ENCODE data around the gene LRRC8D.
"Not testable (repeated sequence)": the region's sequence is repeated elsewhere in the genome, so short reads cannot be mapped to it uniquely, and the experiment has no call there.

LRRC8D gene

DNA sequence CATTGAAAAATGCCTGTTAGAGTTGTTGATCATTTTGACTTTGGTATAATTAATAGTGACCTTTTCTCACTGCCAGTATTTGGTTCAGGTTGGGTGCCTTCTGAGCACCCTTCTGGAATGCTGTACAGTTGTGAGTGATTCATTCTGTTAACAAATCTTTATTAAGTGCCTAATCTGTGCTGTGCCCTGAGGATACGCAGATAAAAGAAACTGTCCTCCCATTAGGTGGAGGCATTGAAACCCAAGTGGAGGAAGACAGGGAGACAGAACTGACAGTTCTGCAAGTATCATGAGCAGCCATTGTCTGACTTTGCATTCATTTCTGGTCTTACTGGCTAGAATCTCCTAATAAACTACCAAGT is 97.9 kb downstream of the LRRC8D start:
- no peak for DNase-seq

DNA sequence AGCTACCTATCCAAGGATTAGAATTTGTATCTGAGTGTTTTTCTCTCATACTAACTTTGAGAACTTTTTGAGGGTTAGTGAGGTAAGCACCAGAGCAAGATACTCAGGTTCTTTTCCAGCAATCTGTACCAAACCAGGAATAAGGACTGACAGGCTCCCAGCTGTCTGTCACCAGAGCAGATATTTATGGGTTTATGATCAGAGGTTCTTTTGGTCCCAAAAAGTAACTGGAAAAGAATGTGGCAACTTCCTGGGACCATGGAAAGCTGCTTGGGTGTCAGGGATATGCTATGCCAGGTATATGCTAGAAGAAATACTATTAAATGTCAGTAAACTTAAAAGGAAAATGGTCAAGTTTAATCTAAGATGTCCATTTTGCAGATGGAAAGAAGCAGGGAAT is 98.3 kb downstream of the LRRC8D start:
- no peak for DNase-seq

DNA sequence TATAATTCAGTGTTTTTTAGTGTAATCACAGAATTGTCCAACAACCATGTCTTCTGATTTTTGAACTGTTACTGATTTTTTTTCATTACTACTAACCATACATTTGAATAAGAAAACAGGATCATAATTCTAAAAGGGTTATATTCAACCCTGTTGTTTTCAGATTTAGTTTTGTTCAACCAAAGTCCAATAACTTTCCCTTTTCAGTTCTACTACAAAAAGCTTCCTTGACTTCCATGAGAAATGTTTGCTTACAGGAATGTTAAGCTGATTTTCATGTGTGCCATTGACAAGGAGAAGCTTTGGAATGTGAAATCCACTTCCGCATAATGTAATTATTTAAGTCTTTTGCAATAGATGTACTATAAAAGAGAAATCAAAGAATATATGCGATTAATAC is 102.1 kb downstream of the LRRC8D start:
- no peak for DNase-seq

DNA sequence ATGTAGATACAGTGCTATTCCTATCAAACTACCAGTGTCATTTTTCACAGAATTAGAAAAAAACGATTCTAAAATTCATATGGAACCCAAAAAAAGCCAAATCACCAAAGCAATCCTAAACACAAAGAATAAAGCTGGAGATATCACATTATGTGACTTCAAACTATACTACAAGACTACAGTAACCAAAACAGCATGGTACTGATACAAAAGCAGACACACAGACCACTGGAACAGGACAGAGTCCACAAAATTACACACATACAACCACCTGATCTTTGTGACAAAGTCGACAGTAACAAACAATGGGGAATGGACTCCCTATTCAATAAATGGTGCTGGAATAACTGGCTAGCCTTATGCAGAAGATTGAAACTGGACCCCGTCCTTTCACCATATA is 102.7 kb downstream of the LRRC8D start:
- no peak for DNase-seq

DNA sequence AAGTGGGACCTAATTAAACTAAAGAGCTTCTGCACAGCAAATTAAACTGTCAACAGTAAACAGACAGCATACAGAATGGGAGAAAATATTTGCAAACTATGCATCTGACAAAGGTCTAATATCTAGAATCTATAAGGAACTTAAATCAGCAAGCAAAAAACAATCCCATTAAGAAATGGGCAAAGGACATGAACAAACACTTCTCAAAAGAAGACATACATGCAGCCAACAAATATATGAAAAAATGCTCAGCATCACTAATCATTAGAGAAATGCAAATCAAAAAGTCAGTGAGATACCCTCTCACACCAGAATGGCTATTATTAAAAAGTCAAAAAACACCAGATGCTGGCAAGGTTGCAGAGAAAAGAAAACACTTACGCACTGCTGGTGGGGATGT is 103.2 kb downstream of the LRRC8D start:
- DNase-seq, result not testable (repeated sequence)

DNA sequence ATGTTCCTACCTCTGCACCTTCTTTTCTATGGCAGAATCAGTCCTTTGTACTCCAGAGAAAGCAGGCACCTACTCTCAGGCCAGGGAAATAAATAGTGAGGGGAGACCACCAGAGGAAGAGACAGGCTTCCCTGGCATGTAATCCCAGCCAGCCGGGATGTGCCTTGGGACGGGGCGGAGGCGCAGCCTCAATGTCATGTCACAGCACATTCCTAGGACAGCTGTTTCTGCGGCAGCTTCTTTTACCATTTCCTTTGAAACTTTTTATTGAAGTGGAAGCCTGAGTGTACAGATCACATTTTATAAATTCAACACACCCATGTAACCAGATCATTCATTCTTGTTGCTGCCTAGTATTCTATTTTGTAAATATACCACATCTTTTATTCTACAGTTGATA is 106.2 kb downstream of the LRRC8D start:
- no peak for DNase-seq

DNA sequence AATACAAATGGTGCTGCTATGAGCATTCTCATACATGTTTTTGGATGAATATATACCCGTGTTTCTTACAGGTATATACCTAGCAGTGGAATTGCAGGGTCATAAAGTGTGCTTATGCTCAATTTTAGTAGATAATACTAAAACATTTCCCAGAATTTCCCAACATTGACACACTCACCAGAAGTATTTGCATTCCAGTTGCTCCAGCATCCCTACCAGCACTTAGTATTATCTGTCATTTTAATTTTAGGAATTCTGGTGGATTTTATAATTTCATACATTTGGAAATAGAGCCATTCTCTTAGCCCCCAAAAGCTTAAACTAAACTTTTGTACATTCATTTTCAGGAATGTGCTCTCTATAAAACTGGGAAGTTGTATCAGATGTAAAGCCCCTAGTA is 106.6 kb downstream of the LRRC8D start:
- DNase-seq, result no peak

DNA sequence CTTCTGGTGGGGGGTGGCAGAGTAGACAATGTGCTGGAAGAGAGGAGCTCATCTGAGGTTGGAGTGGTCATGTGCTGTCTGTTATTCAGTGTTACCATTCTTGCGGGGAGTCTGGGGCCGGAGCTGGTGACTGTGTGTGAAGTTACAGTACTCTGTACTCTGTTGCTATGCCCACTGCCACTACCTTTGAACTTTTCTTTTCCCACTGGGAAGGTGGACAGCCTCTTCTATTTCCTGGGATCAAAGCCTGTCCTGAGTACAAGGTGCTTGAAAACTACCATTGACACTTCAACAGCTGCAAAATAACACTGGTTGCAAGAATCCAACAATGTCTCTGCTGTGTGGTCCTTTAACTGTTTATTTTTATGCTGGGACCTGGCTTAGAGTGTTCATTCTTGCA is 107.7 kb downstream of the LRRC8D start:
- no peak for DNase-seq

DNA sequence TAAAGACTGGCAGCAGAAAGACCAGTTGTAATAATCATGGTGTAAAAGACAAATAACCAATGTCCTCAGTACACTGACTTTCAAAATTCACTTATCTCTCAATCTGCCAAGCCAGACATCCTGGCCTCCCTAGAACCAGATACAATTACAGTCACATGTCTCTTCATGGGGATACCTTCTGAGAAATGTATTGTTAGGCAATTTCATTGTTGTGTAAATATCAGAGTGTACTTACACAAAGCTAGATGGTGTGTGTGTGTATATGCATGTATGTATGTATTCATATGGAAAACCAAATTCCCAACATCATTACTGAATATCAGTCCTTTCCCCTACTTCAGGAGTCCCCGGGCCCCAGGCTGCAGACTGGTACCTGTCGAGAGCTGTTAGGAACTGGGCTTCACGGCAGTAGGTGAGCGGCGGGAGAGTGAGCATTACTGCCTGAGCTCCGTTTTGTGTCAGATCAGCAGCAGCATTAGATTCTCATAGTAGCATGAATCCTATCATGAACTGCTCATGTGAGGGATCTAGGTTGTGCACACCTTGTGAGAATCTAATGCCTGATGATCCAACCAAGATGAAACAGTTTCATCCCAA is 108.7 kb downstream of the LRRC8D start:
- peak; percentile 46 for DNase-seq

DNA sequence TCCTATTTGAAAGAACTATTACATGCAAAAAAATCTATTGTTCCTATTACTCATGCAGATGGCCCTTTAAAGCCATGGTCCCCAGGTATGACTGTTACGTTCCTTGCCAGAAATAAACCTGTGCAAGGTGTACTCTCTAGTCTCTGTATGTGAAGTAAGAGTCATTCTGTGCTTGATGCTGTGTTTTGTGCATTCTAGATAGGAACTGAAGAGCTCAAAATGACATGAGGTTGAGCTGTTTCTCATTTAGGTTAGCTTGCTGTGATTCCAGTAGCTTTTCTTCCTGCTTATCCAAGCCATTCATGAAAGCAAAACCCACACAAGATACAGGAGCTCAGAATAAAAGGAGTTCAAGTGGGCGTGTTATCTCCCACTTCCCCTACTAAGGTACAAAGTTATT is 109.7 kb downstream of the LRRC8D start:
- no peak for DNase-seq

DNA sequence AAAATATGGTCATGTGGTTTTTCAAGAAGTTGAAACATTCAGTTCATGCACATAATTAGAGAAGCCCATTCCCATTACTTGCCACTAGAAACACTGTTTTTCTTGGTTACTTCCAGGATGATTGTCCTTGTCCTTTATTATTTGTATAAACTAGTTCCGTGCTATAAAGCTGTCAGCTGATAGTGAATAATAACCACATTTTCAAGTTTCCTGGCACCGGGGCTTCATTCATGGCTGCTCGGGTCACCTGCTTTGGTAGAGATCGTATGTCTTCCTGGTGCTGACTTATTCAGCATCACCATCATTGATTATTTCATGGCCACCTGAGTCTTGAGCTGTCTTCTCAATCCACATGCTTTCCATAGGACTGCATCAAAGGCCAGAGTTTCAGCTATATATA is 111.1 kb downstream of the LRRC8D start:
- no peak for DNase-seq

DNA sequence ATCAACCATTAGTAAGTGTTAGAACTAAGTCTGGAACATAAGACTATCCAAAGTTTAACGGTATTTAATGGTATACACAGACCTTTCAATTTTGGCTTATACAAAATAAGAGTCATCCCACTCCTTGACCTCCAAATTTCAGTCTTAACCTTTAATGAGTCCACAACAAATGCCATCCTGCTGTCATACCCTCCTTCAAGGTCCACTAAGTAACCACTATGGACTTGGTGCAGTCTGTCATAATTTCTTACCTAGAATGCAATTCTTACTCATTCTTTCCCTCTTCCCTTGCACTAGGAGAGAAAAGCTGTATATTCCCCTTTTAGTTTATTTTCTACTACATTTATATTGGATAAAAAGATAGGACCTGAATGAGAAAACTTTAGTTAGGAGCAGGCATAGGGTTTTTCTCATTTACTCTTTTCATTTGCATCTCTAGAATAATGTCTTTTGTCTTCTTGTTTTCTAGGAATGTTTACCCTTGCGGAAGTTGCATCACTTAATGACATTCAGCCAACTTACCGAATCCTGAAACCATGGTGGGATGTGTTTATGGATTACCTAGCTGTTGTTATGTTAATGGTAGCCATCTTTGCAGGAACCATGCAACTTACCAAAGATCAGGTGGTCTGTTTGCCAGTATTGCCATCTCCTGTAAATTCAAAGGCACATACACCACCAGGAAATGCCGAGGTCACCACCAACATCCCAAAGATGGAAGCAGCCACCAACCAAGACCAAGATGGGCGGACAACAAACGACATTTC is 111.9 kb downstream of the LRRC8D start:
- DNase-seq, result no peak

DNA sequence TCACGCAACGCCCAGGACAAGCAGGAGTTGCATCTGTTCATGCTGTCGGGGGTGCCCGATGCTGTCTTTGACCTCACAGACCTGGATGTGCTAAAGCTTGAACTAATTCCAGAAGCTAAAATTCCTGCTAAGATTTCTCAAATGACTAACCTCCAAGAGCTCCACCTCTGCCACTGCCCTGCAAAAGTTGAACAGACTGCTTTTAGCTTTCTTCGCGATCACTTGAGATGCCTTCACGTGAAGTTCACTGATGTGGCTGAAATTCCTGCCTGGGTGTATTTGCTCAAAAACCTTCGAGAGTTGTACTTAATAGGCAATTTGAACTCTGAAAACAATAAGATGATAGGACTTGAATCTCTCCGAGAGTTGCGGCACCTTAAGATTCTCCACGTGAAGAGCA is 113.6 kb downstream of the LRRC8D start:
- no peak for DNase-seq

DNA sequence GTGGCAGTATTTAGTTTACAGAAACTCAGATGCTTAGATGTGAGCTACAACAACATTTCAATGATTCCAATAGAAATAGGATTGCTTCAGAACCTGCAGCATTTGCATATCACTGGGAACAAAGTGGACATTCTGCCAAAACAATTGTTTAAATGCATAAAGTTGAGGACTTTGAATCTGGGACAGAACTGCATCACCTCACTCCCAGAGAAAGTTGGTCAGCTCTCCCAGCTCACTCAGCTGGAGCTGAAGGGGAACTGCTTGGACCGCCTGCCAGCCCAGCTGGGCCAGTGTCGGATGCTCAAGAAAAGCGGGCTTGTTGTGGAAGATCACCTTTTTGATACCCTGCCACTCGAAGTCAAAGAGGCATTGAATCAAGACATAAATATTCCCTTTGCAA is 114.4 kb downstream of the LRRC8D start:
- DNase-seq, result no peak

DNA sequence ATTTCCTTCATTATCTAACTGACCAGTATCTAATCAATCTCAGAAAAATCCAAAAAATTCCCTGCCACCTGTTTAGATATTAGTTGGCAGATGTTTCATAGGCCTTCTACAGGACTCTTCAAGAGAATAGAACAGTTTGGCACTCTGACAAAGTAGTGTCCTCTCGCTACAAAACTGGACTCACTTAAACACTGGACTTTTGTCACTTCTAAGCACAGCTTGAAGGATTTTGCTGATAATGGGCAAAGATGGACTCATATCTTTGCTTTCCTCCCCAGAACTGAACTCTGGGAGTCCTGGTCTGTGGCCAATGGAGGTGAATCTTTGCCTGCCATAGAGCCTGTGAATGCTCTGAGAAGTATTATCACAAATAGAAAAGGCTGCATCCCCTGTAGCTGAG is 115.9 kb downstream of the LRRC8D start:
- DNase-seq, result no peak

DNA sequence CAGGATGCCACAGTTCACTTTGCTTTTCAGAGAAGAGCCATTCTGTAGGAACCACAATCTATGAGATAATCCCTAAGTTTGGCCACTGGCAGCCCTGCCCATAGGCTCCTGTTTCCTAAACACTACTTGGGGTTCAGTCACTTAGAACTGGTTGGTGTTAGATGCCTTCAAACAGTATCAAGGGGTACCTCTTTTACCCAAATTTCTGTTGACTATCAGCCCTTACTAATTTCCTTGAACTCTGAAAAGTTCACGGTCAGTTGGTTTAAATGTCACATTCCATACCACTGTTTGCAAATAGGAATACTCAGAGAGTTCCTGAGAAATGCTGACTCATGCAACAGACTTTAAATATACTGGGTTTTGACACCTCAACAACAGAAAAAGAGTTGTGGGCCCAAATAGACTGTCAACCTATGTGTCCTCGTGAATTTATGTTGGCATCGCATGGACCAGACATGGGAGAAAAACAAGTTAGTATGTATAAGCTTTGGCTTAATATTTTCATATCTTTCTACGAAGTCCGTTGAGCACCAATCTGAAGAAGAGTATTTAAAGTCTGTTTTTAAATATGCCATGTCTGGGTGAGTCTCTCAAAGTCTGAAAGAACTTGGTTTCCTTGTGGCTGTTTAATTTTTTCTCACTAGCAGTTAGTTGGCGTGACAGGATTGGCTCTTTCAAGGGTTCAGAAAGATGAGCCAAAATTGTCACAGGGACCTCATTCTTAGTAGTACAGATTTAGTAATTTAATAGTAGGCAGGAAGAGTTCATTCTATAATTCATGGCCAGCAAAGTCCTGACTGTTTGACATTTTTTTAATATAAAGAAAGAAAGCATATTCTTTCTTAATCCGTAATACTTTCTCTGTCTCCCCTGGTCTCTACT is 117.6 kb downstream of the LRRC8D start:
- DNase-seq, result peak; percentile 37

DNA sequence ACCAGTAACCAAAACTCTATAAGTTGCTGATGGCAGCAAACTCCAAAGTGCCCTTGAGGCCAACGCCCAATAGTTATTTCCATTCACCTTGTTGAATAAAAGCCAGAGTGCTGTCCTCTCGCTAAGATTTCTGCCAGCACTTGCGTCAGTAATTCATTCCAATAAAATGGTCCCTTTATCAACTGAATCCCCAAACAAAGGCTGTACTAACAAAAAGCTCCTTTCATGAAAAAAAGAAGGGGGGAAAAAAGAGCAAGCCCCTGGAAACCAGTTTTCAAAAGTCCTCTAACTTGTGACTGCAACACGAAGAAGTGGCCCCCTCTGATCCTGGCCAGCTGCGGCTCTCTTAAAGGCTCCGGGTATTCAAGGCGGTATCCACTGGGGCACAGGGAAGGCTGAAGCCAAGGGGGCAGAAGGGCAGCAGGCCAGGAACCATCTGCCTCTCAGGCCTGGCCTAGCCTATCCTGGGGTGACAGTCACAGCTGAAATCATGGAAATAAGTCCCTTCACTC is 118.3 kb downstream of the LRRC8D start:
- no peak for DNase-seq

DNA sequence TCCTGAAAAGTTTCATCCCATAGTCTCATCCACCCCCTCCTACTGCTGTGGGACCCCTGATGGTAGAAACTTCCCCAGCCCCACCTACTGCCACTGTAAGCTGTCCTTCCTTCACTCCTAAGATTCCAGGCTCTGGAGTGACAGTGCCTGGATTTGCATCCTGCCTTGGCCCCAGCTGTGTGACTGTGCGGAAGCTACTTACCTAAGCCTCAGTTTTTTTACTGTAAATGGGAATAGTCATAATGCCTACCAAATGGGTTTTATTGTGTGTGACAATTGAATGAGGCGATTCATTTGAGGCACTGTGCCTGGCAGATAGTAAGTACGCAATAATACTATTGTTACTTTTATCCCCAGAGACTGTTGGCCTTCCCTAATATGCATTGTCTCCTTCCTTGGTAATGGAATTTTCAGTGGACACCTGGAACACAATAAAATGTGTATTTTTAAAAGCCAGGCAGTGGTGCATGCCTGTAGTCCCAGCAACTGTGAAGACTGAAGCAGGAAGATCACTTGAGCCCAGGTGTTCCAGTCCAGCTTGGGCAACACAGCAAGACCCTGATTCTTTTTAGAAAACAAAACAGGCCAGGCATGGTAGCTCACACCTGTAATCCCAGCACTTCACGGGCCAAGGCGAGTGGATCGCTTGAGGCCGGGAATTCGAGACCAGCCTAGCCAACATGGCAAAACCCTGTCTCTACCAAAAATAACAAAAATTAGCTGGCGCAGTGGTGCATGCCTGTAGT is 119.0 kb downstream of the LRRC8D start:
- no peak for DNase-seq

DNA sequence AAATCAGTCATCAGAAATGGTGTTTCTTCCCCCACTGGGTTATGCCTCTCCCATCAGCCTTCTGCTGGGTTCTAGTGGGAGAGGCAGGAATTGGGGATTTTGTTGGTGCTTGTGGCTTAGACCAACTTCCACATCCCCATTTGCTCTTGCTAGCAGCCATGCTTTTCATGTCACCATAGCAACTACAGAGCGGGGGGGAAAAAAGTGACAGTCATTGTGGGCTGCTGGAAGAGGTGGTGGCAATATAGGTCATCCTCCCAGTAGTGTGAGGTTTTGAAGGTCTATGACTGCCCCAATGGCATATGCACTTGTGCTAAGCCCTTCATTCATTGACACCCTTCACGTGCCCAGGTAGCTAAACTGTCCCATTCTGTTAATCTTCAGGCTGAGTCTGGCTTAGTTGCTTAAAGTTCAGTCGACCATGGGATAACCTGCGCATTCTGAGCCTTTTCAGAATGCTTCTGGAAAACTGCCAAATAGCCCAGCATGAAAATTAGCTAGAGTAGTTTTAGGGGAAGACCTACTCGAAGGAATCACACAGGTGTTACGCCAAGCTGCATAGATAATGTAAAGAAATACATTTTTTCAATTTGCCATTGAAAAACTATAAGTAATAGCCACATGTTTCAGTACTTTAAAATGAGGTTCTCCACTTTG is 120.4 kb downstream of the LRRC8D start:
- peak; percentile 50 for DNase-seq

DNA sequence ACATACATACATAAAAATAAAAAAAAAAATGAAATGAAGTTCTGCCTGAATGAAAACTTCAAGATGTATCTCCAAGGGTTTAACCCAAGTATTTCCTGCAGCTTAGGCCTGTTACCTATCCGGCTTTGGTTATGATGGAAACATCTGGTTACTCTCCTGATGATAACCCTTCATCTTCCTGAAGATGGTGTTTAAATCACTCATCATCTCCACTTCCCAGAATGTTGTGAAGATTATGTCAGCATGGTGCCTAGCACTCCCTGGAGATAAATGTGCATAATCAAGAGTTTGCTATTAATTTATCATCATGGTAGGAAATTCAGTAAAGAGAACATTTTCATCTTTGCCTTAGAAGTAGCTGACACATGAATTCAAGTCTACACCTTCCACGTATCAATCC is 121.2 kb downstream of the LRRC8D start:
- no peak for DNase-seq

DNA sequence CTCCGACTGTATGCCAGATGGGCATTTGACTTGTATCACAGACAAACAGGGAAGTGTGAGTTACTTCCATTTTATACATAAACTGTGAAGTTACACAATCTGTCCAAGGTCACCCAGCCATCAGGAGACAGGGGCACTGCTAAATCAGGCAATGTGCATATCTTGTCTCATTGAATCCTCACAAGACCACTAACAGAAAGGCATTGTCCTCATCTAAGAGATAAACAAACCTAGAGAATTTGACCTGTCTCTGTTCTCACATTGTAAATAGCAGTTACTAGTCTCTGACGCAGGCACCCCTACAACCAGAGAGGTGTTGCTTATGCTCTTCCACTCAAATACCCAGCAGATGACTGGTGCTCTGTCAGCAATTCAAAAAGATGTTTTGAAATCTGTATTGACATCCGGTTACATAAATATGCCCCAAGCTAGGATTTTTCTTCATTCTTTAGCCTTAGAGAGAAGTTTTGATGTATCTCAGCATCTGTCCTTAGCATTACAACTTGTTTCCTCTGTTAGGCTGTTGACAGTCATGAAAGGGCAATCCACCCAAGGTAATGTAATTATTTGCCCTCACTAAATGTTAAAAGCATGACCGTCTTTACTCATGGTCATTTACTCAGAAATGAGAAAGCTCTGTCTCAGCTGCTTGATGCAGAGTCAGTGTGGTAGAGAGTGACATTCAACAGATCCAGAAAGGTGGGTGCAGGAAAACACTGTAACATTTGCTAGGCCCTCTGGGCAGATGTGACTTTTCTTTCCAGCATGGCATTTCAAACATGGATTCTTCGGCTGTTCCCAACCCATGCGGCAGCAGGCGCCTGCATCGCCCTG is 122.2 kb downstream of the LRRC8D start:
- no peak for DNase-seq
